K562 (cell line): Measurements from ENCODE around the gene RNF141. TPM values are rescaled to one million over a fixed set of nuclear protein-coding genes. Genes with fewer than 3 reads are reported as not detected.
A peak's percentile ranks its signal among the peaks of the same experiment; 100 is the strongest.

Experiments
- BRF1 ChIP-seq: IDR thresholded peaks from 3 replicates; pipeline ENCODE4 v1.6.1; 2011; ENCODE audit warnings: borderline replicate concordance, mild to moderate bottlenecking; ENCODE audit not compliant: insufficient read length; ENCODE audit errors: extremely low read depth
- CCAR2 ChIP-seq: fragments of 200-400 bp; formaldehyde crosslinking; IDR thresholded peaks from 2 replicates; pipeline ENCODE4 v1.6.1; 2017; ENCODE audit warnings: mild to moderate bottlenecking, low read depth, low read length
- CLOCK ChIP-seq: fragments of 250-450 bp; sonication (Bioruptor Pico); IDR thresholded peaks from 2 replicates; pipeline ENCODE4 v1.4.0; 2020; ENCODE audit warnings: mild to moderate bottlenecking, moderate library complexity, borderline replicate concordance
- CTCF ChIP-seq, 3 experiments: IDR thresholded peaks in 2 of 3; conservative IDR thresholded peaks in 1 of 3; 2 replicates each; pipeline ENCODE4 v1.5.1; 2011 to 2012; ENCODE audit warnings: low read length in 3 of 3, mild to moderate bottlenecking in 3 of 3, control low read depth in 2 of 3, improper control_type of control experiment in 1 of 3, inconsistent platforms in 1 of 3, low read depth in 1 of 3, mixed read lengths in 1 of 3, moderate library complexity in 1 of 3; ENCODE audit not compliant: insufficient read depth in 2 of 3
- ELF1 ChIP-seq: fragments of 200-800 bp; sonication (Bioruptor generic); IDR thresholded peaks from 2 replicates; pipeline ENCODE4 v1.6.1; 2016; ENCODE audit warnings: missing genetic modification characterization, missing compliant biosample characterization
- ELK1 ChIP-seq: sonication (generic); formaldehyde crosslinking; IDR thresholded peaks from 2 replicates; pipeline ENCODE4 v1.8.1; 2022; ENCODE audit warnings: missing genetic modification reagents
- FOXM1 ChIP-seq, 2 experiments: fragments of 450-650 bp in 1 of 2; sonication (generic) in 1 of 2; formaldehyde crosslinking in 1 of 2; IDR thresholded peaks; 2 replicates each; pipeline versions ENCODE4 v1.6.1 to v1.9.0; 2017 to 2022; ENCODE audit warnings: low read depth in 2 of 2, mild to moderate bottlenecking in 2 of 2, missing genetic modification reagents in 1 of 2, moderate library complexity in 1 of 2
- GABPB2 ChIP-seq: fragments of 250-450 bp; sonication (Bioruptor Pico); conservative IDR thresholded peaks from 2 replicates; pipeline ENCODE4 v1.5.1; 2021; ENCODE audit warnings: mild to moderate bottlenecking
- L3MBTL2 ChIP-seq: fragments of 450-650 bp; IDR thresholded peaks from 2 replicates; pipeline ENCODE4 v1.6.1; 2016; ENCODE audit warnings: mild to moderate bottlenecking, moderate library complexity
- MAZ ChIP-seq, 2 experiments: fragments of 450-650 bp in 1 of 2; sonication (generic) in 1 of 2; formaldehyde crosslinking; IDR thresholded peaks in 1 of 2; conservative IDR thresholded peaks in 1 of 2; 2 replicates each; pipeline versions ENCODE4 v1.4.0 to v1.5.0; 2020; ENCODE audit warnings: mild to moderate bottlenecking in 1 of 2, missing genetic modification reagents in 1 of 2
- PURB ChIP-seq: sonication (generic); formaldehyde crosslinking; IDR thresholded peaks from 2 replicates; pipeline ENCODE4 v1.9.0; 2021; ENCODE audit warnings: low read depth, mild to moderate bottlenecking, missing genetic modification reagents
- SNRNP70 ChIP-seq: fragments of 200-400 bp; formaldehyde crosslinking; optimal IDR thresholded peaks from 2 replicates; pipeline ENCODE3; 2017; ENCODE audit warnings: low read depth, low read length
- TAF15 ChIP-seq: fragments of 200-400 bp; formaldehyde crosslinking; IDR thresholded peaks from 2 replicates; pipeline ENCODE4 v1.6.1; 2017; ENCODE audit warnings: mild to moderate bottlenecking, low read depth, low read length, moderate library complexity
- XRCC5 ChIP-seq: fragments of 200-400 bp; formaldehyde crosslinking; IDR thresholded peaks from 2 replicates; pipeline ENCODE4 v1.6.1; 2017; ENCODE audit warnings: low read depth, mild to moderate bottlenecking, low read length
- ZBTB26 ChIP-seq: fragments of 450-650 bp; formaldehyde crosslinking; IDR thresholded peaks from 2 replicates; pipeline ENCODE4 v1.4.0; 2022; ENCODE audit warnings: missing genetic modification characterization
- ZNF140 ChIP-seq: fragments of 250-450 bp; sonication (Bioruptor Pico); IDR thresholded peaks from 2 replicates; pipeline ENCODE4 v1.8.0; 2021; ENCODE audit warnings: moderate library complexity, mild to moderate bottlenecking, inconsistent platforms
- ZNF165 ChIP-seq: fragments of 250-450 bp; sonication (Bioruptor Pico); IDR thresholded peaks from 2 replicates; pipeline ENCODE4 v1.4.0; 2020; ENCODE audit warnings: borderline replicate concordance
- ZNF511 ChIP-seq: sonication (generic); formaldehyde crosslinking; IDR thresholded peaks from 2 replicates; pipeline ENCODE4 v1.8.0; 2022; ENCODE audit warnings: mild to moderate bottlenecking, missing genetic modification reagents
- ZNF668 ChIP-seq: fragments of 250-450 bp; sonication (Bioruptor Pico); IDR thresholded peaks from 2 replicates; pipeline ENCODE4 v1.8.0; 2022; ENCODE audit warnings: mild to moderate bottlenecking, inconsistent platforms
- polyA plus RNA-seq, 8 experiments: library from polyadenylated mRNA; depleted of rRNA in 4 of 8; stranded (reverse) in 5 of 8; unstranded in 3 of 8; fragments of >200 nt; fragmentation: Nextera tagmentation in 2 of 8; fragmentation: Illumina TruSeq in 1 of 8; extraction: Ambion mirVana in 2 of 8; extraction: Trizol in 1 of 8; gene quantifications; 2 replicates each; pipeline versions ENCODE4 v1.2.1 to v1.2.3, GENCODE V29; 2011 to 2014; ENCODE audit warnings: inconsistent platforms in 1 of 8, missing spikeins in 1 of 8
- total RNA-seq, 7 experiments: library from RNA; depleted of rRNA in 6 of 7; stranded (reverse); fragments of >200 nt in 6 of 7; fragmentation: Illumina TruSeq in 2 of 7; extraction: Trizol in 2 of 7; gene quantifications; 2 replicates each; pipeline versions ENCODE4 v1.2.1 to v1.2.3, GENCODE V29; 2011 to 2021; ENCODE audit warnings: low replicate concordance in 1 of 7

The RNF141 gene
- total and polyA plus RNA-seq, 9 of the 15 experiments (the other 6 are each of a cell fraction or from before 2014, with no cell fraction given), result 9.7 to 51.9 (median 18.9) TPM

GRCh38 chr11:10490398-10491241 lies 50.4 kb downstream of the RNF141 start (continued):
- TF ChIP-seq BRF1, result no peak
- TF ChIP-seq XRCC5, result no peak
- no peak for TF ChIP-seq PURB (CRISPR knock-in tag)
- TF ChIP-seq CLOCK, result no peak
- no peak for TF ChIP-seq GABPB2
- TF ChIP-seq ZNF140, result no peak
- no peak for TF ChIP-seq SNRNP70
- TF ChIP-seq ZNF165, result no peak
- TF ChIP-seq L3MBTL2, result no peak
- no peak for TF ChIP-seq CTCF (IDR thresholded peaks at IDR 0.05 in 2 of 3, conservative IDR thresholded peaks at IDR 0.05 in 1 of 3; ENCODE audit: insufficient read depth in 2 of 3, low read depth in 1 of 3, low read length in 3 of 3)
- TF ChIP-seq TAF15, result no peak
- no peak for TF ChIP-seq ELK1 (CRISPR knock-in tag)
- no peak for TF ChIP-seq FOXM1 (IDR thresholded peaks at IDR 0.05; ENCODE audit: low read depth)
- no peak for TF ChIP-seq FOXM1 (CRISPR knock-in tag; IDR thresholded peaks at IDR 0.05; ENCODE audit: low read depth)
- TF ChIP-seq ELF1 (tag), result peak; percentile 65
- TF ChIP-seq MAZ (CRISPR knock-in tag; conservative IDR thresholded peaks at IDR 0.05 in 1 of 2, IDR thresholded peaks at IDR 0.05 in 1 of 2), result 0 out of 4 replicates have a peak, but pooled peaks of 1 of the 2 experiments have one; percentile 49
- TF ChIP-seq ZNF668 (CRISPR knock-in tag), result no peak
- no peak for TF ChIP-seq ZNF511 (CRISPR knock-in tag)
- no peak for TF ChIP-seq CCAR2
- no peak for TF ChIP-seq ZBTB26
